ENCODE results near the gene ZFP42. TPM values are rescaled to one million over a fixed set of nuclear protein-coding genes. Genes with fewer than 3 reads are reported as not detected.

The ZFP42 gene
- total RNA-seq, 1 experiment from 2014 or later, result 0.12 TPM

Other genes starting within 250 kb of the ZFP42 start
- 6.3 TPM for gene TRIML2, start 113.8 kb downstream of the ZFP42 start, total RNA-seq (2021; ENCODE audit: unreplicated experiment)
- gene TRIML1, start 143.7 kb downstream of the ZFP42 start, total RNA-seq (2021; ENCODE audit: unreplicated experiment), result not detected